SK-N-MC (cell line): ENCODE data around the gene ALG3.

Experiments
- DNase-seq: peaks from one replicate; pipeline ENCODE4 v3.0.0-alpha.2; 2011; ENCODE audit warnings: low read depth, low spot score
- H3K27ac ChIP-seq: fragments of 200-600 bp; sonication (generic); 2 replicates; pipeline ENCODE4 v1.5.1; 2016; ENCODE audit warnings: mixed run types
- H3K36me3 ChIP-seq: fragments of 200-600 bp; sonication (generic); 2 replicates; pipeline ENCODE4 v1.6.1; 2017; ENCODE audit warnings: antibody characterized with exemption, low read length, mixed read lengths; ENCODE audit not compliant: insufficient read depth
- H3K4me3 ChIP-seq: fragments of 200-600 bp; sonication (generic); 2 replicates; pipeline ENCODE4 v1.5.1; 2016
- H3K9ac ChIP-seq: fragments of 200-600 bp; sonication (generic); 2 replicates; pipeline ENCODE4 v1.8.0; 2017; ENCODE audit warnings: mixed run types, mixed read lengths; ENCODE audit not compliant: insufficient read length
- H3K9me3 ChIP-seq: fragments of 200-600 bp; sonication (generic); 2 replicates; pipeline ENCODE4 v1.6.1; 2017; ENCODE audit warnings: low read depth, mild to moderate bottlenecking, antibody characterized with exemption, low read length, moderate library complexity, mixed read lengths
- EZH2 ChIP-seq: fragments of 200-600 bp; sonication (generic); IDR thresholded peaks from one replicate; pipeline ENCODE4 v1.6.1; 2017; ENCODE audit warnings: antibody characterized with exemption
- FOXP2 ChIP-seq: optimal IDR thresholded peaks from 2 replicates; pipeline ENCODE3; 2011; ENCODE audit warnings: mild to moderate bottlenecking, moderate library complexity; ENCODE audit not compliant: insufficient read depth; ENCODE audit errors: extremely low read length, control extremely low read depth
- POLR2AphosphoS5 ChIP-seq: IDR thresholded peaks from 2 replicates; pipeline ENCODE4 v1.6.1; 2012; ENCODE audit warnings: mild to moderate bottlenecking, low read depth, low read length, borderline replicate concordance

Gene ALG3

DNA sequence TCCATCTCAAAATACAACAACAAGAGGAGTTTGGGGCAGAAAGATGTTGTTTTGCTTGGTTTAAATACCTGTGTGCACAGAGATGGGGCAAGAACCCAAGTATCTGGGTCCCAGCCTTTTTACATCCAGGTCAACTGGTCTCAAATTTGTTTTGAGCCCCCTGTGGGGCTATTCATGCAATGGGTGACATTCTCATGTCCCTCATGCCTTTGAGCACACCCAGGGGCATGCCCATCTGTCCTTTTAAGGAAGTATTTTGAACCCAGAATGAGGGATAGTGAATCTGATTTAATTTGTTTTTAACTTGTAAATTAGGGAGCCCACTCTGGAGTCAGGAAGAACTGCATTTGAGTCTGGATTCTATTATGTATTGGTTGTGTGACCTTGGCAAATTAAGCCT is 47.9 kb downstream of the ALG3 start:
- no peak for TF ChIP-seq POLR2AphosphoS5
- no peak for TF ChIP-seq EZH2
- no peak for TF ChIP-seq FOXP2

DNA sequence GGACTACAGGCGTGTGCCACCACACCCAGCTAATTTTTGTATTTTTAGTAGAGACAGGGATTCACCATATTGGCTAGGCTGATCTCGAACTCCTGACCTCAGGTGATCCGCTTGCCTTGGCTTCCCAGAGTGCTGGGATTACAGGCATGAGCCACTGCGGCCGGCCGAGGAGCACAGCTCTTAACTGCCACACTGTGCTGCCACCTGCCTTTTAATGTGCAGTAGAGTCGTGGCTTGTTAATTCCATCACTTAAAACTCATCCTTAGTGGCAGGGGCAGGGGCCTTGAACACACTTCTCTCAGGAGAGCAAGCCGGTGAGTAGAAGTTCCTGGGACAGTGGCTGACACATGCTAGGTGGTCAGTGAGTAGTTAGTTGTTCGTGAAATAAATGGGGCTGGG is 50.3 kb downstream of the ALG3 start:
- no peaks in the 10 kb centered on the region for H3K9me3 ChIP-seq
- peaks cover 27% of the 10 kb centered on the region for H3K36me3 ChIP-seq
- H3K4me3 ChIP-seq, result no peak overlapping the region
- TF ChIP-seq POLR2AphosphoS5 (no peak), FOXP2 (no peak), EZH2 (no peak)
- no peak for DNase-seq
- H3K9ac ChIP-seq, result no peak overlapping the region
- no peak overlapping the region for H3K27ac ChIP-seq

More for the DNA sequence above, 47.9 kb downstream of the ALG3 start:
- H3K9ac ChIP-seq, result no peak overlapping the region
- DNase-seq, result no peak
- H3K9me3 ChIP-seq, result no peaks in the 10 kb centered on the region
- no peak overlapping the region for H3K27ac ChIP-seq
- no peak overlapping the region for H3K4me3 ChIP-seq
- H3K36me3 ChIP-seq, result peaks cover 5% of the 10 kb centered on the region; the same call in 1 of the 2 replicates

DNA sequence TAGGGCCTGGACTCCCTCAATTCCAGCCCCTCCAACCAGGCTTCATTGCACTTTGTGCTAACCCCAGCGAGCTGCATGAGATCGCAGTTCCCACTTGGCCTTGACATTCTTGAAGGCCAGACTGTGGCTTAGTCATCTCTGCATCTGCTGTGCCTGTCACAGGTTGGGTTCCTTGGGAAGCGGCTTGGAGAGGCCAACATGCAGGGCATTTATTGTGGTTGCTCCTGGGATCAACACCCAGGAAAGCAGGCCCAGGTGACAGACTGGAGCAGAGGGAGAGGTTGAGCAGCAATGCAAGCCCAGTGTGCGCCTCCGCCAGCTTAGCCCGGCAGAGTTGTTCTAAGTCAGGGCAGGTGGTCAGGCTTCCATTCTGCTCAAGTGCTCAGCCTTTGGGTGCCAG is 52.2 kb downstream of the ALG3 start:
- H3K9me3 ChIP-seq, result no peaks in the 10 kb centered on the region
- no peak for TF ChIP-seq POLR2AphosphoS5
- no peak for TF ChIP-seq FOXP2
- no peak for TF ChIP-seq EZH2
- no peak overlapping the region for H3K4me3 ChIP-seq
- no peak overlapping the region for H3K27ac ChIP-seq
- no peak for DNase-seq
- H3K36me3 ChIP-seq, result peaks cover 46% of the 10 kb centered on the region
- H3K9ac ChIP-seq, result no peak overlapping the region

DNA sequence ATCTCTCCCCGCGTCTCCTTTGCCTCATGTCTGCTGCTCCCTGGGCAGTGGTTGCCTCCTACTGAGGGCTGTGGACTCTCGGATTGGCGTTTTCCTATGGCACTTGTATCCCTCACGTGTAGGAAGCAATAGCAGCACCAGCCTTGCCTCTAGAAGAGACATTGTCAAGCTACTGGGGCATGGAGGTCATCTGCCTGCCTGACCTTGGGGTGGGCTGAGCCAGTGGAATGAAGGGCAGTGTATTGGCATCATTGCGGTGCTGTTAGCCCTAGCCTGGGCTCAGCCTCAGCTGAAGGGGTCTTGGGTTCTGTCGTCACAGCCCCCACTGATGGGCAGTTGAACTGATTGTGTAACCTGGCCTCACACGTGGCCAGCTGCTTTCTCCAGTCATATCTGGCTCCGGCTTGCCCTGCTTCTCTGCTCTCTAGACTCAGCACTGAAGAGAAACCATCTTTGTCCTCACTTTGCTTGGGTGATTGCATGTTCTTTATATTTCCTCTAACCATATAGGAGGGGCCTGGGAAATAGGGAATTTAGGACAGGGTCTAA is 54.7 kb downstream of the ALG3 start:
- Histone ChIP-seq H3K9me3 (no peaks in the 10 kb centered on the region), H3K36me3 (peaks cover 70% of the 10 kb centered on the region), H3K27ac (no peak overlapping the region), H3K9ac (no peak overlapping the region), H3K4me3 (no peak overlapping the region)
- TF ChIP-seq FOXP2, result no peak
- TF ChIP-seq EZH2, result no peak
- TF ChIP-seq POLR2AphosphoS5, result no peak
- DNase-seq, result no peak

DNA sequence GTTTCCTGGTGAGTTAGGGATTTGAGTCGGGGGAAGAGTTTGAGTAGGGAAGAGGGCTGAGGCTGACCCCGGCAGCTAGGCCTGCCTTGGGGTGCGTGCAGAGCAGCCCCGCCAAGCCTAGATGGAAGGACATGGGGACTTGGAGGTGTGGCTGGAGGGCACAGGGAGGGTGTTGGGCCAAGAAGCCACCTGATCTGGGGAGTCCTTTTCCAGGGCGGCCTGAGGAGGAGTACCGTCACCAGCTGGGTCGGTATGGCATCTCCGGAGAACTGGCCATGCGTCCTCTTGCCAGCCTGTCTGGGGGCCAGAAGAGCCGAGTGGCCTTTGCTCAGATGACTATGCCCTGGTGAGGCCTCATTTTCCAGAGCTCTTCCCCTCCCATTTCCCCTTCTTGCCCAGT is 55.9 kb downstream of the ALG3 start:
- Histone ChIP-seq H3K4me3 (no peak overlapping the region), H3K27ac (no peak overlapping the region), H3K9ac (no peak overlapping the region), H3K36me3 (peaks cover 82% of the 10 kb centered on the region), H3K9me3 (no peaks in the 10 kb centered on the region)
- TF ChIP-seq POLR2AphosphoS5 (no peak), FOXP2 (no peak), EZH2 (no peak)
- no peak for DNase-seq
